ENCODE data around the gene COL4A4. TPM values are rescaled to one million over a fixed set of nuclear protein-coding genes. Genes with fewer than 3 reads are reported as not detected.

The COL4A4 gene
- total and polyA plus RNA-seq, 5 donors from 2014 or later = 0.02 to 0.13 (median 0.06) TPM; not detected in 2

GRCh38 chr2:227020416-227020815, 143.6 kb downstream of the COL4A4 start:
- ATAC-seq (ENCODE audit: low read depth in 2 of 2) (no peak), DNase-seq (no peak)
- Mint-ChIP-seq H3K36me3 (no peaks in the 10 kb centered on the region), H3K4me1 (no peaks in the 10 kb centered on the region), H3K27ac (no peak overlapping the region), H3K9me3 (peaks cover 0 to 2% (median 0%) of the 10 kb centered on the region in 7 donors), H3K4me3 (no peak overlapping the region), H3K27me3 (no peaks in the 10 kb centered on the region)
- no peaks in the 10 kb centered on the region for H3K27me3 ChIP-seq (ENCODE audit: control insufficient read depth, insufficient read depth, low read length)
- no peak overlapping the region for H3K27ac ChIP-seq (ENCODE audit: insufficient read depth, low read length, poor library complexity, severe bottlenecking)
- H3K36me3 ChIP-seq (ENCODE audit: control insufficient read depth, insufficient read depth, low read length) = no peaks in the 10 kb centered on the region
- H3K4me1 ChIP-seq (ENCODE audit: control insufficient read depth, insufficient read depth, low read length, poor library complexity, severe bottlenecking) = no peaks in the 10 kb centered on the region
- no peak overlapping the region for H3K4me3 ChIP-seq (ENCODE audit: low read depth, low read length)
- no peaks in the 10 kb centered on the region for H3K9me3 ChIP-seq (ENCODE audit: control insufficient read depth in 2 of 2, low read length in 2 of 2)

- Mint-ChIP-seq H3K9me3 (peaks cover 0 to 2% (median 0%) of the 10 kb centered on the region in 7 donors), H3K27me3 (no peaks in the 10 kb centered on the region)
- ATAC-seq (ENCODE audit: low read depth in 2 of 2) = no peak
These were observed 147.1 kb downstream of the COL4A4 start for GRCh38 chr2:227016894-227017293.

DNA sequence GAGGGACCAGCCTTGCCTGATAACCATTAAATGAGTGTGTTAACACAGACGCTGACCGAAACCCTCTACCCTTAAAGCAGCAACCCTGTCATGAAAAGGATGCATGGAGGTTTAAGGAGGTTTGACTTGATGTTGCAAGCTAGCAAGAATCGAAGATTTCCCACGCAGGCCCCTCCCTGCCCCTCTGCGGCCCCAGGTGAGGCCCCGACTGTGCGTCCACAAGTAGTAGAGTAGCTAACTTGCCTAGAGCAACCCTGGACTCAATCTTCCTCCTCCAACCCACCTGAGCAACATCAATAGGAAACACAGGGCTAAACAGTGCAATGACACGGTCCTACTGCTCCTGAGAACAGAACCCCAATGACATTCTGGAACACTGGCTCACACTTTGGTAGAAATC, 150.1 kb downstream of the COL4A4 start:
- Mint-ChIP-seq H3K27ac (no peak overlapping the region), H3K4me3 (no peak overlapping the region), H3K9me3 (peaks cover 0 to 2% (median 0%) of the 10 kb centered on the region in 7 donors), H3K27me3 (no peaks in the 10 kb centered on the region), H3K36me3 (no peaks in the 10 kb centered on the region), H3K4me1 (no peaks in the 10 kb centered on the region)
- Histone ChIP-seq H3K4me1 (ENCODE audit: control insufficient read depth, insufficient read depth, low read length, poor library complexity, severe bottlenecking) (no peaks in the 10 kb centered on the region), H3K36me3 (ENCODE audit: control insufficient read depth, insufficient read depth, low read length) (no peaks in the 10 kb centered on the region), H3K4me3 (ENCODE audit: low read depth, low read length) (no peak overlapping the region), H3K9me3 (ENCODE audit: control insufficient read depth in 2 of 2, low read length in 2 of 2) (no peaks in the 10 kb centered on the region), H3K27ac (ENCODE audit: insufficient read depth, low read length, poor library complexity, severe bottlenecking) (no peak overlapping the region), H3K27me3 (ENCODE audit: control insufficient read depth, insufficient read depth, low read length) (no peaks in the 10 kb centered on the region)
- no peak for ATAC-seq (ENCODE audit: low read depth in 2 of 2)
- no peak for DNase-seq

More at GRCh38 chr2:227016894-227017293, 147.1 kb downstream of the COL4A4 start:
- Mint-ChIP-seq H3K36me3 (no peaks in the 10 kb centered on the region), H3K4me3 (peak overlapping the region in 1 of 4 donors; percentile 53), H3K27ac (no peak overlapping the region), H3K4me1 (no peaks in the 10 kb centered on the region)
- H3K36me3 ChIP-seq (ENCODE audit: control insufficient read depth, insufficient read depth, low read length) = no peaks in the 10 kb centered on the region
- no peak for DNase-seq
- no peaks in the 10 kb centered on the region for H3K9me3 ChIP-seq (ENCODE audit: control insufficient read depth in 2 of 2, low read length in 2 of 2)
- no peak overlapping the region for H3K27ac ChIP-seq (ENCODE audit: insufficient read depth, low read length, poor library complexity, severe bottlenecking)
- H3K27me3 ChIP-seq (ENCODE audit: control insufficient read depth, insufficient read depth, low read length) = no peaks in the 10 kb centered on the region
- H3K4me1 ChIP-seq (ENCODE audit: control insufficient read depth, insufficient read depth, low read length, poor library complexity, severe bottlenecking) = no peaks in the 10 kb centered on the region
- no peak overlapping the region for H3K4me3 ChIP-seq (ENCODE audit: low read depth, low read length)

DNA sequence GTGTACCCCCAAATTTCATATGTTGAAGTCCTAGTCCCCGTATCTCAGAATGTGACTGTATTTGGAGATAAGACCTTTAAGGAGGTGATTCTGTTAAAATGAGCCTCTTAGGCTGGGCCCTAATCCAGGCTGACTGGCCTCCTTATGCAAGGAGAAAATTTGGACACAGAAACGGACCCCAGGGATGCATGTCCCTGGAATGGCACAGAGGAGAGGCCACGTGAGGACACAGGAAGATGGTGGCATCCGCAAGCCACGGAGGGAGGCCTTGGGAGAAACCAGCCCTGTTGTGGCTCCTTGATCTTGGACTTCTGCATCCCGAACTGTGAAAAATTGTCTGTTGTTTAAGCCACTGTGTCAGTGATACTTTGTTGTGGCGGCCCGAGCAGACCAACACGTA, 150.7 kb downstream of the COL4A4 start:
- H3K4me1 ChIP-seq (ENCODE audit: control insufficient read depth, insufficient read depth, low read length, poor library complexity, severe bottlenecking) = no peaks in the 10 kb centered on the region
- no peak for DNase-seq
- Mint-ChIP-seq H3K4me3 (no peak overlapping the region), H3K36me3 (no peaks in the 10 kb centered on the region), H3K9me3 (peaks cover 0 to 2% (median 0%) of the 10 kb centered on the region in 7 donors), H3K27ac (no peak overlapping the region), H3K4me1 (no peaks in the 10 kb centered on the region), H3K27me3 (no peaks in the 10 kb centered on the region)
- H3K4me3 ChIP-seq (ENCODE audit: low read depth, low read length) = no peak overlapping the region
- H3K36me3 ChIP-seq (ENCODE audit: control insufficient read depth, insufficient read depth, low read length) = no peaks in the 10 kb centered on the region
- no peaks in the 10 kb centered on the region for H3K27me3 ChIP-seq (ENCODE audit: control insufficient read depth, insufficient read depth, low read length)
- no peaks in the 10 kb centered on the region for H3K9me3 ChIP-seq (ENCODE audit: control insufficient read depth in 2 of 2, low read length in 2 of 2)
- H3K27ac ChIP-seq (ENCODE audit: insufficient read depth, low read length, poor library complexity, severe bottlenecking) = no peak overlapping the region
- ATAC-seq (ENCODE audit: low read depth in 2 of 2) = no peak

GRCh38 chr2:227010433-227010832, 153.6 kb downstream of the COL4A4 start:
- Mint-ChIP-seq H3K4me1 (no peaks in the 10 kb centered on the region), H3K9me3 (no peaks in the 10 kb centered on the region)
- no peak for ATAC-seq (ENCODE audit: low read depth in 2 of 2)

GRCh38 chr2:227007940-227008339, 156.1 kb downstream of the COL4A4 start:
- no peaks in the 10 kb centered on the region for H3K36me3 ChIP-seq (ENCODE audit: control insufficient read depth, insufficient read depth, low read length)
- H3K27ac Mint-ChIP-seq = no peak overlapping the region
- no peak for DNase-seq
- no peaks in the 10 kb centered on the region for H3K9me3 Mint-ChIP-seq
- H3K9me3 ChIP-seq (ENCODE audit: control insufficient read depth in 2 of 2, low read length in 2 of 2) = no peaks in the 10 kb centered on the region
- H3K4me3 Mint-ChIP-seq = no peak overlapping the region
- H3K4me1 Mint-ChIP-seq = no peaks in the 10 kb centered on the region
- no peaks in the 10 kb centered on the region for H3K4me1 ChIP-seq (ENCODE audit: control insufficient read depth, insufficient read depth, low read length, poor library complexity, severe bottlenecking)
- no peaks in the 10 kb centered on the region for H3K36me3 Mint-ChIP-seq
- no peaks in the 10 kb centered on the region for H3K27me3 Mint-ChIP-seq
- H3K27me3 ChIP-seq (ENCODE audit: control insufficient read depth, insufficient read depth, low read length) = no peaks in the 10 kb centered on the region
- H3K27ac ChIP-seq (ENCODE audit: insufficient read depth, low read length, poor library complexity, severe bottlenecking) = no peak overlapping the region
- no peak overlapping the region for H3K4me3 ChIP-seq (ENCODE audit: low read depth, low read length)
- no peak for ATAC-seq (ENCODE audit: low read depth in 2 of 2)

More at GRCh38 chr2:227010433-227010832, 153.6 kb downstream of the COL4A4 start:
- Histone ChIP-seq H3K4me3 (ENCODE audit: low read depth, low read length) (no peak overlapping the region), H3K27me3 (ENCODE audit: control insufficient read depth, insufficient read depth, low read length) (no peaks in the 10 kb centered on the region), H3K4me1 (ENCODE audit: control insufficient read depth, insufficient read depth, low read length, poor library complexity, severe bottlenecking) (no peaks in the 10 kb centered on the region), H3K27ac (ENCODE audit: insufficient read depth, low read length, poor library complexity, severe bottlenecking) (no peak overlapping the region), H3K9me3 (ENCODE audit: control insufficient read depth in 2 of 2, low read length in 2 of 2) (no peaks in the 10 kb centered on the region), H3K36me3 (ENCODE audit: control insufficient read depth, insufficient read depth, low read length) (no peaks in the 10 kb centered on the region)
- Mint-ChIP-seq H3K27ac (no peak overlapping the region), H3K27me3 (no peaks in the 10 kb centered on the region), H3K4me3 (no peak overlapping the region), H3K36me3 (no peaks in the 10 kb centered on the region)
- DNase-seq = no peak

DNA sequence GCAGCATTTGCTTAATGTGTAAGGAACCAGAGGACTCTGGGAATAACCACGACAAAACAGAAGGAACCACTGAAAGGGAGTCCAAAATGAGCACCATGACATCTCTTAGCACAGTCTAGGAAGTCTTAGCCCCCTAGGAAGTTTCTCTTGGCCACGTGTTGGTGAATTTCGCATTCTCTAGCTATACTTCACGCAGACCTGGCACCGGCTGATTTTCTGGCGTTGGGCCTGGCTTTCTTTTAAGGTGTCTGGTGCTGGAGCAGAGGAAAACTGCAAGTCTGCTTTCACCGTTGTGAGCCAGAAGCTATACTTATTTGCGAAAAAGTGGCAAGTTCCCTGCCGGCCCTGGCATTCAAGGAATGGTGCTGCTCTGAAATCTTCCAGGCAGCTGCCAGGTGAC, 156.9 kb downstream of the COL4A4 start:
- no peaks in the 10 kb centered on the region for H3K9me3 ChIP-seq (ENCODE audit: control insufficient read depth in 2 of 2, low read length in 2 of 2)
- H3K36me3 Mint-ChIP-seq = no peaks in the 10 kb centered on the region
- no peak overlapping the region for H3K27ac Mint-ChIP-seq
- H3K36me3 ChIP-seq (ENCODE audit: control insufficient read depth, insufficient read depth, low read length) = no peaks in the 10 kb centered on the region
- H3K27me3 ChIP-seq (ENCODE audit: control insufficient read depth, insufficient read depth, low read length) = no peaks in the 10 kb centered on the region
- H3K4me1 Mint-ChIP-seq = no peaks in the 10 kb centered on the region
- no peak for ATAC-seq (ENCODE audit: low read depth in 2 of 2)
- H3K27ac ChIP-seq (ENCODE audit: insufficient read depth, low read length, poor library complexity, severe bottlenecking) = no peak overlapping the region
- H3K4me1 ChIP-seq (ENCODE audit: control insufficient read depth, insufficient read depth, low read length, poor library complexity, severe bottlenecking) = no peaks in the 10 kb centered on the region
- no peak for DNase-seq
- H3K27me3 Mint-ChIP-seq = no peaks in the 10 kb centered on the region
- no peak overlapping the region for H3K4me3 Mint-ChIP-seq
- H3K4me3 ChIP-seq (ENCODE audit: low read depth, low read length) = no peak overlapping the region
- H3K9me3 Mint-ChIP-seq = no peaks in the 10 kb centered on the region

DNA sequence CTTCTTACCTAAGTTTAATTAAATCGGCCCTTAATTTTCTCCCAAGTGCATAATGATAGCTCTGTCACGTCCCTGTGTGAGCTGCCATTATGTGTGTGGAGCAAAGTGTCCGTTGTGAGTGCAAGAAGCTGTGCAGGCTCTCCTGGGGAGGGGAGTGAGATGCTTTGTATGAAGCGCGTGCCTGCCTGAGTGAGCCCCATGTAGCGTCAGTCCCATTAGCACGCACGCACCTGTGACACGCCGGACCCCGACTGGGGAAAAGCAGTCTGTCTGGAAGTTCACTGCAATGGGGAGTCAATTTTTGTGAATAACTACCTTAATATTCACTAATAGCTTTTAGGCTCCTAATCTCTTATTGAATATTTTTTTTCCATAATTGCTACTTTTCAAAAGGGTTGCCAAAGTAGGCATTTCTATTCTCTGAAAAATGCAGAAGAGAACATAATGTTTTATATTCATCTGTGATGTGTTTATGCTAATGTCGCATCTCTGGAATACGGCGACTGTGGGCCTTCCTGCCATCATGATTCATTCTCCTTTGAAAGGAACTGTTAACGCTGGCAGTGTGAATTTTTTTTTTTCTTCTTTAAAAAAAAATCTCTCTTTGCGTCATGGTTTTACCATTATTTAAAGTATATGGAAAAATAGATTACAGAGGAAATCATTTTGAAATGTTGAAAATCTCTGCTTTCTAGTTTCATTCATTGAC, 157.7 kb downstream of the COL4A4 start:
- Histone ChIP-seq H3K9me3 (ENCODE audit: control insufficient read depth in 2 of 2, low read length in 2 of 2) (no peaks in the 10 kb centered on the region), H3K4me3 (ENCODE audit: low read depth, low read length) (no peak overlapping the region), H3K27ac (ENCODE audit: insufficient read depth, low read length, poor library complexity, severe bottlenecking) (no peak overlapping the region), H3K27me3 (ENCODE audit: control insufficient read depth, insufficient read depth, low read length) (no peaks in the 10 kb centered on the region), H3K4me1 (ENCODE audit: control insufficient read depth, insufficient read depth, low read length, poor library complexity, severe bottlenecking) (no peaks in the 10 kb centered on the region), H3K36me3 (ENCODE audit: control insufficient read depth, insufficient read depth, low read length) (no peaks in the 10 kb centered on the region)
- Mint-ChIP-seq H3K27ac (no peak overlapping the region), H3K4me3 (no peak overlapping the region), H3K36me3 (no peaks in the 10 kb centered on the region), H3K4me1 (no peaks in the 10 kb centered on the region), H3K27me3 (no peaks in the 10 kb centered on the region), H3K9me3 (no peaks in the 10 kb centered on the region)
- DNase-seq = no peak
- ATAC-seq (ENCODE audit: low read depth in 2 of 2) = no peak
